Ectodermal cell (in vitro differentiated cells): ENCODE data around the gene POU2F3.

Experiments used
- H3K27ac ChIP-seq: 2 replicates; pipeline ENCODE4 v1.7.0; 2013; ENCODE audit warnings: mild to moderate bottlenecking, low read depth, low read length; ENCODE audit not compliant: insufficient read depth, poor library complexity, severe bottlenecking
- H3K27me3 ChIP-seq: 2 replicates; pipeline ENCODE4 v1.7.0; 2013; ENCODE audit warnings: mild to moderate bottlenecking, low read length; ENCODE audit not compliant: insufficient read depth, control insufficient read depth, poor library complexity, severe bottlenecking
- H3K36me3 ChIP-seq: one replicate; pipeline ENCODE4 v1.7.0; 2013; ENCODE audit warnings: low read length; ENCODE audit not compliant: control insufficient read depth, insufficient read depth
- H3K4me1 ChIP-seq: one replicate; pipeline ENCODE4 v1.7.0; 2013; ENCODE audit warnings: low read length; ENCODE audit not compliant: control insufficient read depth, insufficient read depth
- H3K4me3 ChIP-seq: 2 replicates; pipeline ENCODE4 v1.7.0; 2013; ENCODE audit warnings: low read depth, low read length, control low read depth; ENCODE audit not compliant: insufficient read depth
- H3K9me3 ChIP-seq: 2 replicates; pipeline ENCODE4 v1.7.0; 2013; ENCODE audit warnings: mild to moderate bottlenecking, low read length, moderate library complexity; ENCODE audit not compliant: control insufficient read depth
- WGBS, 2 experiments: methylation state at CpG; one replicate each; pipeline ENCODE4 v1.1.7; 2013; ENCODE audit warnings: missing lambda C conversion rate in 2 of 2; 5-methylcytosine and 5-hydroxymethylcytosine counted together

Gene POU2F3

DNA sequence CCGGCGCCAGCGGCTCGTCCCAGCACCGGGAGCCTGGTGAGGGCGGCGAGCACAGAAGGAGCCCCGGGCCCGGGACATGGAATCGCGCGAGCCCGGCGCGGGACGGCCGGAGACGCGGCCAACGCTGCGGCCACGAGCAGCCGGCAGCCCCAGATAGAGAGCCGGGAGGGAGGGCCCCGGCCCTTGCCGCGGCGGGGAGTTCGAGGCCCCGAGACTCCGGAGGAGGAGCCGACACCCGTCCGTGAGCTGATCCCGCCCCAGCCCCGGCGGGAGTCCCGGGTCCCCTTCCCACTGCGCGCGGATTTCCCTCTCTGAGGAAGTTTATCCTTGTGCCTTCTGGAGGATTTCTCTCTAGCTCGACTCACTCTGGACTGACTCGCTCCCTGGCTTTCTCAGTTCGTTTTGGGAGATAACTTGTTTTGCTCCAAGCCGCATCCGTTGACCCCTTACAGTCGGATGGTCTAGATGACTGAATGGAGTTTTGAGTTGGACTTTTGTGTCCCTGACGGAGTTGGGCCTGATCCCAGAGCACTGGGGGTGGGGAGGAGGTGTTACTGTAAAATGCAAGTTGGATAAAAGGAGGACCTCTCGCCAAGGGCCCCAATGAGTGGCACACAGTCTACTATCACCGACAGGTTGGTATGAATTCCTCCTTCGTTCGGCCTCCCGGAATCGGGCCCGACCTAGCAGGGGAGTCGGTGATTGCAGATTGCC lies 96.9 kb downstream of the POU2F3 start:
- 0% methylated on average over 56 of the region's 56 CpGs for WGBS, 2 experiments

DNA sequence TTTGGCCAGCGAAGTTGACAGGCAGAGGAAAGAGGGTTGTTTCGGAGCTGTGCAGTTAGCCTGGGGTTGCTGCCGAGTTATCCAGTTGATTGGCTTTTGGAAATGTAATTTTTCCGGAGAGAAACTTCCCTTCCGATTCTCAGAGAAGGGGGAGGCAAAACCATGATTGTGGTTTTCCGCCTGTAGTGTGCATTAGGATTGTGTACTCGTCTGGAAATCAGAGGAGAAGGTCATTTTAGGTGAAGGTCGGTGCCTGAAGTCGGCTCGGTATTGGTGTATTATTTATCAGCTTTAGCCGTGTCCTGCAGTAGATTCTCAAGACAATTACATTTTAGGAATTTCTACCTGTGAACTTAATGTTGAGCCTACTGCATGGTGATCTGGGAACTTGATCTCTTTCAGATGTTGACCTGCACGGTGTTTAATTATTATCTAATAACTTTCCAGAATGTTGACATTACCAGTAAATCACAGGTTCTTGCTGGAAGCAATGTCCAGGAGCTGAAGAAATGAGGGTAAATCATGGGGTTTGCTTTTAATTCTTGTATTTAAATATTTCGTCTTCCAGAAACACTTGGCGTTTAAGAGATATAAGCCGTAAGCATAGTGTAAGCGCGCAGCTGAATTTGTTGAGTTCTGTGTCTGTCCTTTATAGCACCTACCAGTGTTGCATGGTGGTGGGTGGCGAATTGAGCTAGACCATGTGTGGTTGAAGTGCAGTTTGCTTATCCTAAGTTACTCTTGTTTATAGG lies 97.6 kb downstream of the POU2F3 start:
- H3K27ac ChIP-seq, result peak overlapping the region; percentile 61

More for the DNA sequence above, 96.9 kb downstream of the POU2F3 start:
- peak overlapping the region; percentile 91 for H3K4me3 ChIP-seq
- H3K27me3 ChIP-seq, result no peaks in the 10 kb centered on the region
- H3K4me1 ChIP-seq, result peaks cover 8% of the 10 kb centered on the region
- H3K9me3 ChIP-seq, result no peaks in the 10 kb centered on the region
- no peaks in the 10 kb centered on the region for H3K36me3 ChIP-seq
- H3K27ac ChIP-seq, result peak overlapping the region; percentile 61

DNA sequence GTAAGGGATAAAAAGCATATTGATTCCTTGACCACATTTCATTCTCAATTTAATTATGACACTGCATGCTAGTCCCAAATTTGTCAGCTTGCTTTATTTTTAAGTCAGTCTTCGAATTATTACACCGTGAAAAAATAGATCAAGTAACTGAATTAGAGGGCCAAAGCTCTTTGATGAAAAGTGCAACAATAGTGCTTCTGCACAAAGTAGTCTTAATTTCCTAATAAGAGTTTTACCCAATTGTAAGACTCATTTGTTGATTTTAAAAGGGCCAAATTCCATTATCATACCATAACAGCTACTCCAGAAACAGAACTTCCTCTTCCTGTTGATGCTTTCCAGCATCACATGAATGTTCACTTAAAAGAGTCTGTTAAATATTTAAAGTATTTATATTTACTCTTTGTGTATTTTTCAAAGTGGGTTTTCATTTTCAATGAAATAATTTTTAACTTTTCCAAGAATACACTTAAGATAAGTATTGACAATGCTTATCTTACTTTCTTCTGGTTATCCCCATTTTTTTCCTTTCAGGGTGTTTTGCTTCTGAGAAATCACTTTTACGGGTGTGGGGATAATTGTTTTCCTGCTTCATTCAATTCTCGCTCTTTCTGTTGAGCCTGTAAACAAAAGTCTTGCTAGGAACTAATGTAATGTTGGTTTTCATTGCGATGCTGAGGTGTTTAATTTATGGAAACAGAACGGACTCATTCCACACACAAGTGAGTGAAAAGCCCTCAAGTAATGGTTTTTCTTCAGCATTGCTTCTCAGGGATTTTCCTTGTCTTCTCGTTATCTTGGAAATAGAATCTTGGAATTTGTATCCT lies 98.4 kb downstream of the POU2F3 start:
- peak overlapping the region; percentile 91 for H3K4me3 ChIP-seq
- no peak overlapping the region for H3K27ac ChIP-seq

More for the DNA sequence above, 97.6 kb downstream of the POU2F3 start:
- Histone ChIP-seq H3K36me3 (no peaks in the 10 kb centered on the region), H3K4me1 (peaks cover 8% of the 10 kb centered on the region), H3K9me3 (no peaks in the 10 kb centered on the region), H3K4me3 (peak overlapping the region; percentile 91), H3K27me3 (no peaks in the 10 kb centered on the region)
- 16 to 18% methylated on average over 17 to 18 of the region's 18 CpGs for WGBS, 2 experiments

DNA sequence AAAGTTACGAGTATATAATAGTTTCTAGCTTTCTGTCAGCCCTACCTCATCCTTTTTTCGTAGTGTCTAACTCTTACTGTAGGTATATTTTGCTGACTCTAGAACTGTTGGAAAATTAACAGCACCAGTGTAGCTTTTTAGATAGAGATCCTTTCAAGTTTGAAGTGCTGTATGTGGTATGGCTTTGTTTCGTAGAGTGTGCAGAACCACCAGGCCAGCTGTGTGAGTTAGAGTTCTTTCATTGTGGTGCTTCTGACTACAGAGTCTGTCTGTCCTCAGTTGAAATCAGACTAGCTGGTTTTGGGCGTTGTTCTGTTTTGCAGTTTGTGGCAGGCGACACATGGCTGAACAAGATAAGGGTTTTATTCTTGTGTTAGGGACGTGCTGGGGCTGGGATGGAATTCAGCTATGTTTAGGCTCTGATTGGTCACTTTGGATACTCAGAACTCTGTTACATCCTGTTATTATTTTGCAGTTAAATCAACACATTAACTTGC lies 99.5 kb downstream of the POU2F3 start:
- Histone ChIP-seq H3K9me3 (no peaks in the 10 kb centered on the region), H3K4me3 (no peak overlapping the region), H3K36me3 (no peaks in the 10 kb centered on the region), H3K4me1 (peaks cover 8% of the 10 kb centered on the region), H3K27me3 (no peaks in the 10 kb centered on the region), H3K27ac (no peak overlapping the region)
- 64 to 71% methylated on average over 6 of the region's 6 CpGs for WGBS, 2 experiments

More for the DNA sequence above, 98.4 kb downstream of the POU2F3 start:
- H3K9me3 ChIP-seq, result no peaks in the 10 kb centered on the region
- H3K27me3 ChIP-seq, result no peaks in the 10 kb centered on the region
- WGBS, 2 experiments, result 69 to 70% methylated on average over 4 to 7 of the region's 7 CpGs
- peaks cover 8% of the 10 kb centered on the region for H3K4me1 ChIP-seq
- no peaks in the 10 kb centered on the region for H3K36me3 ChIP-seq

DNA sequence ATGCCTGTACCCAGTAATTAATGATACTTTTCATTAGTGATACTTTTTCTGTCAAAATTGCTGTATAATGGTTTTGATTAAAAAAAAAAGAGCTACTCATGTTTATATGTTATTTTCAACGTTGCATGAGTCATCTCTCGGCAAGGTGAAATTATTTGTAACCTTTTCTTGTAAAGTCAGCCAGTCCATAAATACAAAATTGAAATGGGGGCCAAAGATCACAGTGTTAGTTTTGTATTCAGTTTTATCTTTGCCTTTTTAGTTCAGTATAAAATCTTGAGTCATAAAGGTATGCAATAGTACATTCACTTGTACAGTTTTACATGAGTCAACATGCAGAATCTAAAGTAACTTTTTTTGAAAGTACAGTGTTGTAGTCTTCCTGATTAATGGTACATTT lies 100.6 kb downstream of the POU2F3 start:
- peaks cover 8% of the 10 kb centered on the region for H3K4me1 ChIP-seq
- 76 to 95% methylated on average over 2 of the region's 2 CpGs for WGBS, 2 experiments
- no peaks in the 10 kb centered on the region for H3K27me3 ChIP-seq
- H3K9me3 ChIP-seq, result no peaks in the 10 kb centered on the region
- no peak overlapping the region for H3K4me3 ChIP-seq
- no peaks in the 10 kb centered on the region for H3K36me3 ChIP-seq
- no peak overlapping the region for H3K27ac ChIP-seq

DNA sequence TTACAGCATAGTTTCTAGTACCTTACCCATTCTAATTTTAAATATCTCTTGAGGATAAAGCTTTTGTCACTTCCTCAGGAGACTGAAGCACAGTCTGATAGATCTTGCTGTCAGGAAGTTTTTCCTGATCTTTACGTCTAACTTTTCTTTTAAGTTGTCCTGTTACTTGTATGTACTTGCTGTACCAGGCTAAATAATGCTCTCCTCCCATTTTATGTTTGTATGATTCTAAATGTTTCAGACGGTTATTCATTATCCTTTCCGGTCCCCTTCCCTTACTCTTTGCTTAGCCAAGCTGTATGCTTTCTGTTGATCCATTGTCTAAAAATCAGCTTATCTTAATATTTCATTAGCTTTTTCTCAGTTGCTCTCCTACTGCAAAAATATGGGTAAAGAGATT lies 102.3 kb downstream of the POU2F3 start:
- WGBS, 2 experiments, result 88 to 90% methylated on average over 3 of the region's 3 CpGs
- H3K4me1 ChIP-seq, result peaks cover 8% of the 10 kb centered on the region
- H3K9me3 ChIP-seq, result no peaks in the 10 kb centered on the region
- H3K36me3 ChIP-seq, result no peaks in the 10 kb centered on the region
- no peak overlapping the region for H3K4me3 ChIP-seq
- no peak overlapping the region for H3K27ac ChIP-seq
- no peaks in the 10 kb centered on the region for H3K27me3 ChIP-seq

DNA sequence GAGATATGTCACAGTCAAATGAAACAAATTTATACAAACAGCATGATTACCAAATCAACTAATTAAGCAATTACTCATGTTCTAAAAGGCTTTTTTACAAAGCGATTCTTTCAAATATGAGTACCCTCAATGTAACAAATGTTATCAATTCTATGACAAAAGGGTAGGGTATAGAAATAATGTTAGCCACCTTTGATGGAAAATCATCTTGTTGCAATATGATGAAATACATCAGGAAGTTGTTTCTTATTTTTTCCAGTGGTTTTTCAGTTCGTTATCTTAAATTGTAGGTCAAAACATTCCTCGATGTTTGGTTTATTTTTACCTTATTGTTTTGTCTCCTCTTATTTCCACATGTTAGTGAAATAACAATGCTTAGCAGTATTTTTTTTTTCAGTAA lies 102.7 kb downstream of the POU2F3 start:
- peaks cover 8% of the 10 kb centered on the region for H3K4me1 ChIP-seq
- no peak overlapping the region for H3K27ac ChIP-seq
- no peaks in the 10 kb centered on the region for H3K36me3 ChIP-seq
- no peaks in the 10 kb centered on the region for H3K9me3 ChIP-seq
- no peak overlapping the region for H3K4me3 ChIP-seq
- no peaks in the 10 kb centered on the region for H3K27me3 ChIP-seq
- 91 to 100% methylated on average over 2 to 3 of the region's 3 CpGs for WGBS, 2 experiments

DNA sequence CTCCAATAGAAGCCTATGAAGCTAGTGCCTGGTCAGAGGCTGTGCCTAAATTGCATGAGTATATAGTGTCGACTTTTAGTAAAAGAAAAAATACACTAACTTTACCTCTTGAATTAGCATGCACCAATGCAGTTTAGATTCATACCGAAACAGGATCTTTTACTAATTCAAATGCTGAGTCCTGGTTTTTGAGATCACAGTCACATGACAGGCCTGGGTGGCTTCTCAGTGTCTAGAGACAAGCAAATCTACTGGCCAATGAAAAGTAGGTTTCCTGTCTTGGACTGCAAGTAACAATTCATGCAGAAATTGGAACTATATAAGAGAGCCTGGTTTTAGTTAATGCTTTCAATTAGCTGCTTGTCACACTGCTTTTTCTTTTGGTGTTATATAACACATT lies 103.5 kb downstream of the POU2F3 start:
- Histone ChIP-seq H3K36me3 (no peaks in the 10 kb centered on the region), H3K27me3 (no peaks in the 10 kb centered on the region), H3K27ac (no peak overlapping the region), H3K9me3 (no peaks in the 10 kb centered on the region), H3K4me3 (no peak overlapping the region), H3K4me1 (peaks cover 8% of the 10 kb centered on the region)
- WGBS, 2 experiments, result 91% methylated on average over 2 of the region's 2 CpGs

DNA sequence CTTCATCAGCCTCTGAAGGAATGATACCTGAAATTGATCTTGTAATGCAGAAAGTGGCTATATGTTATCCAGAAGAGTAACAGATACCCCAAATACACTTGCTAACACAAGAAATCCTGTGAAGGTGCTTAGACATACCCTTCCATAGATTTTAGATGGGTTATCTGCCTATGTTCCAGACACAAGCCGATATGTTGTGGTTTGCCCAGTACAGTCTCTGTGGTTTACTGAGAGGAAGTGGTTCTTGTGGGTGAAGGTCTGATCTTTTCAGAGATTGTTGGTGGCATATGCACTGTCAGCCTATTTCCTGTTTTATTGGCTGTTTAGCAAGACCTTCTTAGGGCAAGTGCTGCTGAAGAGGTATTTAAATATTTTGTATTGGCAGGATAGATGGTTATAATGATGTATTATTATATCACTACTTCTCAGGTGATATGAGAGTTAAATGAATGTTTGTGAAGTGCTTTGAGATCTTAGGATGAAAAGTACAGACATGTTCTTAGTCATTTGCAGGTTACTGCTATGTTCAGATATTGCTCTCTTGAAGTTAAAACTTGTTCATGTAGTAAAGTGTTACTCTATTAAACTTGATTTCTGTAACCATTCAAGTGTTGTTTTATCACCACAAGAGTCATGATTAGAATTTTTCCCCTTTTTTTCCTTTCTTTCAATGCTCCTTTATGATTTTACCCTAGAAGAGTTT lies 104.5 kb downstream of the POU2F3 start:
- Histone ChIP-seq H3K27me3 (no peaks in the 10 kb centered on the region), H3K36me3 (no peaks in the 10 kb centered on the region), H3K9me3 (no peaks in the 10 kb centered on the region), H3K4me1 (peaks cover 5% of the 10 kb centered on the region), H3K4me3 (no peak overlapping the region), H3K27ac (no peak overlapping the region)
- WGBS, 2 experiments, result 98 to 100% methylated on average over 1 of the region's 1 CpG
